Measurements from ENCODE around the gene THRB.

THRB gene

DNA sequence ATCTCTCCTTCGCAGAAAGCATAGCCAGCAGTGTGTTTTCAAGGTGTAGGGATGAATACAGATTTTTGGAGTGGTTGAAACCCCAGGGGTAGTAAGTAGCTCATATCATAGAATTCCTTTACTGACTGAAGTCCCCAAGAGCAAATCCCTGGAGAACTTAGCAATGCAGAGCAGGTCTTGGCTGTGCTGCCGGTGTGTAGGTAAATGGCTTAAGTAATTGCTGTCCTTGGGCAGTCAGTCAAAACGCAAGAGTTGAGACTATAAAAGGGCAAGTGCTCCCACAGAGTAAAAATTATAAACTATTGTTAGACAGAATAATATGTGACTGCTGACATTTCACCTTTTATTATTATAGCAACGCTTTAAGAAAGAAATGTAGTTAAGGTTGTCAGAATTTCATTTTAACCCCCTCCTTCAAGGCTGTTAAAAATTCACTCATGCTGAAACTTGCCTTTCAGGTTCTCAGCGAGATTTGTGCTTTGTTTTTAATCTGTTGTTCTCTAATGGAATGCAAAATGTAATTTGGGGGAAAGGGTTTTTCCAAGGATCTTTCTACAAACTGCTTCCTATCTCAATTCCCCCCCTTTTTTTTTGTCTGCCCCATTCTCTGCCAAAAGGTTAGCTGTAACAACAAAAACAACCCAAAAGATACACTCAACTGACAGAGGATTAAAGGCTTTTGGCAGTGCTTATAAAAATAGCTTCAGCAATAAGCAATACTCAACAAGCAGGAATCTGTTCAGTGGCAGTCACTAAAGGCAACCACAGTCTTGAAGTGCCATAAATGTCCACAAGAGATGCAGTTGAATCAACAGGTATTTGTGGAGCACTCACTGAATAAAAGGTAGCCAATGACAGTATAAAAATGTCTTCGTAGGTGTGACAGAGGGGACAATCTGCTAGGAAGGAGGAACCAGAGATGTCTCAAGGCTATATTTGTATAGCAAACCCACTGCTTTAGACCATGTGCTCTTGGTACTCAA, 105.3 kb downstream of the THRB start:
- no peak for DNase-seq (ENCODE audit: low read depth)
- no peak for TF ChIP-seq CTCF (IDR thresholded peaks at IDR 0.05; ENCODE audit: control insufficient read depth, insufficient read depth, low read depth, low read length, missing control alignments)
- H3K4me3 ChIP-seq (ENCODE audit: control insufficient read depth, low read depth, low read length): no peak overlapping the region

DNA sequence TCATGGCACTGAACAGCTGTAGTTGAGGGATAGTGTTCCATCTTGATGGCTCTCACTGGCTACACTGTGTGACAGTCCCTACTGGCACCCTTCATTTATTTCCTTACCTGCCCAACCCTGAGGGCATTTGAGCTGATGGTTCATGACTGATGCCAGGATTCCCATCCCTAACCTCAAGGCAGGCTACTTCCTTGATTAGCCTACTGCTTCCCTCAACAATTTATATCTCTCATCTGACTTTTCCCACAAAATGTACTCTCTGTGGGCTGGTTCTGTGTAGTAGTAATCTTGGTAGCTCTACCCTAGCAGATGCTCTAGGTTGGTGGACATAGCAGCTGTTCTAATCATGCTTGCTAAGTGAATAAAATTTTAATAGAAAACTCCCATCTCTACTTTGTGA, 106.0 kb downstream of the THRB start:
- no peak overlapping the region for H3K4me3 ChIP-seq (ENCODE audit: control insufficient read depth, low read depth, low read length)
- no peak for TF ChIP-seq CTCF (IDR thresholded peaks at IDR 0.05; ENCODE audit: control insufficient read depth, insufficient read depth, low read depth, low read length, missing control alignments)
- no peak for DNase-seq (ENCODE audit: low read depth)

GRCh38 chr3:24388159-24388558, 106.5 kb downstream of the THRB start:
- H3K4me3 ChIP-seq (ENCODE audit: control insufficient read depth, low read depth, low read length): no peak overlapping the region
- no peak for DNase-seq (ENCODE audit: low read depth)
- TF ChIP-seq CTCF (IDR thresholded peaks at IDR 0.05; ENCODE audit: control insufficient read depth, insufficient read depth, low read depth, low read length, missing control alignments): no peak

GRCh38 chr3:24387493-24387892, 107.2 kb downstream of the THRB start:
- no peak for DNase-seq (ENCODE audit: low read depth)
- no peak for TF ChIP-seq CTCF (IDR thresholded peaks at IDR 0.05; ENCODE audit: control insufficient read depth, insufficient read depth, low read depth, low read length, missing control alignments)
- no peak overlapping the region for H3K4me3 ChIP-seq (ENCODE audit: control insufficient read depth, low read depth, low read length)

DNA sequence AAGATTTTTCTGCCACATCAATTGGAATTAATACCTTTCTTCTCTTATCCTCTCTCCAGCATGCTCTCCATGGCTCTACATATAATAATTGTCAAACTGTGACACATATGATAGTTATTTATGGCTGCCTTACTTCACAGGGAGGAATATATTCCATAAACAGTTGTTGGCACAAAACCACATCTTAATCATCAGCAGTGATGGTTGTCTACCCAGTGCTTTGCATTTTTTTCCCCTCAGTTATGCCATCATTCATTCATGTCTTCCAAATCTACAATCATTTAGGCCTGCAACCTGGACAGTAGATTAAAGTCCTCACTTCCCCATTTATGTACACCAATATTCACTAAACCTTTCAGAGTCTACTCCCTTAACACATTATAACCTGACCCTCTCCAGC, 107.7 kb downstream of the THRB start:
- no peak for DNase-seq (ENCODE audit: low read depth)

GRCh38 chr3:24386458-24386857, 108.2 kb downstream of the THRB start:
- DNase-seq (ENCODE audit: low read depth): no peak
- no peak for TF ChIP-seq CTCF (IDR thresholded peaks at IDR 0.05; ENCODE audit: control insufficient read depth, insufficient read depth, low read depth, low read length, missing control alignments)

More for the DNA sequence above, 107.7 kb downstream of the THRB start:
- no peak overlapping the region for H3K4me3 ChIP-seq (ENCODE audit: control insufficient read depth, low read depth, low read length)
- no peak for TF ChIP-seq CTCF (IDR thresholded peaks at IDR 0.05; ENCODE audit: control insufficient read depth, insufficient read depth, low read depth, low read length, missing control alignments)

More at GRCh38 chr3:24386458-24386857, 108.2 kb downstream of the THRB start:
- no peak overlapping the region for H3K4me3 ChIP-seq (ENCODE audit: control insufficient read depth, low read depth, low read length)
